Measurements from ENCODE around the gene MITF.

Gene MITF

DNA sequence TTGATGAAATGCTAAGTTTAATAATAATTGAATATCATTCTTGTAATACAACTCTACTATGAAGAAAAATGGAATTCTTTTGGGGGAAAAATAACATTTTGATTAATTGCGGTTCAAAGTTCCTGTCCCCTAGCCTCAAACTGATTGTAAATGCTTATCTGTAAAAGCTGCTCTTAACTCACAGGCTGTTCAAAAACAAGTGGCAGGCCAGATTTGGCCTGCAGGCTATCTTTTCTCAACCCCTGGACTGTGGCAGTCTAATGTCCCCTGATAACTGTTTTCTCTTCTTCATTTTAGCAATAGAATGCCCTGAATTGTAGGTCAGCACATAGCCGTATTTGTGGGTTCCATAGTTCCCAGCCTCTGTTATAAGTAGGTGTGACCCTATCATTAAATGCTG is 236.8 kb downstream of the MITF start:
- no peak for DNase-seq (ENCODE audit: low read depth in 1 of 2, low spot score in 1 of 2)
- TF ChIP-seq POLR2AphosphoS5 (IDR thresholded peaks at IDR 0.05; ENCODE audit: low read depth) (no peak), SPI1 (IDR thresholded peaks at IDR 0.05; ENCODE audit: borderline replicate concordance, low read depth) (no peak), GABPA (IDR thresholded peaks at IDR 0.05; ENCODE audit: low read depth) (no peak)
- TF ChIP-seq, protein P1, sequence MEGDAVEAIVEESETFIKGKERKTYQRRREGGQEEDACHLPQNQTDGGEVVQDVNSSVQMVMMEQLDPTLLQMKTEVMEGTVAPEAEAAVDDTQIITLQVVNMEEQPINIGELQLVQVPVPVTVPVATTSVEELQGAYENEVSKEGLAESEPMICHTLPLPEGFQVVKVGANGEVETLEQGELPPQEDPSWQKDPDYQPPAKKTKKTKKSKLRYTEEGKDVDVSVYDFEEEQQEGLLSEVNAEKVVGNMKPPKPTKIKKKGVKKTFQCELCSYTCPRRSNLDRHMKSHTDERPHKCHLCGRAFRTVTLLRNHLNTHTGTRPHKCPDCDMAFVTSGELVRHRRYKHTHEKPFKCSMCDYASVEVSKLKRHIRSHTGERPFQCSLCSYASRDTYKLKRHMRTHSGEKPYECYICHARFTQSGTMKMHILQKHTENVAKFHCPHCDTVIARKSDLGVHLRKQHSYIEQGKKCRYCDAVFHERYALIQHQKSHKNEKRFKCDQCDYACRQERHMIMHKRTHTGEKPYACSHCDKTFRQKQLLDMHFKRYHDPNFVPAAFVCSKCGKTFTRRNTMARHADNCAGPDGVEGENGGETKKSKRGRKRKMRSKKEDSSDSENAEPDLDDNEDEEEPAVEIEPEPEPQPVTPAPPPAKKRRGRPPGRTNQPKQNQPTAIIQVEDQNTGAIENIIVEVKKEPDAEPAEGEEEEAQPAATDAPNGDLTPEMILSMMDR (IDR thresholded peaks at IDR 0.05; ENCODE audit: insufficient read depth, low read length), result no peak
- TF ChIP-seq, protein P2, sequence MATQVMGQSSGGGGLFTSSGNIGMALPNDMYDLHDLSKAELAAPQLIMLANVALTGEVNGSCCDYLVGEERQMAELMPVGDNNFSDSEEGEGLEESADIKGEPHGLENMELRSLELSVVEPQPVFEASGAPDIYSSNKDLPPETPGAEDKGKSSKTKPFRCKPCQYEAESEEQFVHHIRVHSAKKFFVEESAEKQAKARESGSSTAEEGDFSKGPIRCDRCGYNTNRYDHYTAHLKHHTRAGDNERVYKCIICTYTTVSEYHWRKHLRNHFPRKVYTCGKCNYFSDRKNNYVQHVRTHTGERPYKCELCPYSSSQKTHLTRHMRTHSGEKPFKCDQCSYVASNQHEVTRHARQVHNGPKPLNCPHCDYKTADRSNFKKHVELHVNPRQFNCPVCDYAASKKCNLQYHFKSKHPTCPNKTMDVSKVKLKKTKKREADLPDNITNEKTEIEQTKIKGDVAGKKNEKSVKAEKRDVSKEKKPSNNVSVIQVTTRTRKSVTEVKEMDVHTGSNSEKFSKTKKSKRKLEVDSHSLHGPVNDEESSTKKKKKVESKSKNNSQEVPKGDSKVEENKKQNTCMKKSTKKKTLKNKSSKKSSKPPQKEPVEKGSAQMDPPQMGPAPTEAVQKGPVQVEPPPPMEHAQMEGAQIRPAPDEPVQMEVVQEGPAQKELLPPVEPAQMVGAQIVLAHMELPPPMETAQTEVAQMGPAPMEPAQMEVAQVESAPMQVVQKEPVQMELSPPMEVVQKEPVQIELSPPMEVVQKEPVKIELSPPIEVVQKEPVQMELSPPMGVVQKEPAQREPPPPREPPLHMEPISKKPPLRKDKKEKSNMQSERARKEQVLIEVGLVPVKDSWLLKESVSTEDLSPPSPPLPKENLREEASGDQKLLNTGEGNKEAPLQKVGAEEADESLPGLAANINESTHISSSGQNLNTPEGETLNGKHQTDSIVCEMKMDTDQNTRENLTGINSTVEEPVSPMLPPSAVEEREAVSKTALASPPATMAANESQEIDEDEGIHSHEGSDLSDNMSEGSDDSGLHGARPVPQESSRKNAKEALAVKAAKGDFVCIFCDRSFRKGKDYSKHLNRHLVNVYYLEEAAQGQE (IDR thresholded peaks at IDR 0.05; ENCODE audit: insufficient replicate concordance, low read depth), result no peak
- no peak overlapping the region for H3K4me3 ChIP-seq (replicated peaks; ENCODE audit: insufficient read depth, low read length)

DNA sequence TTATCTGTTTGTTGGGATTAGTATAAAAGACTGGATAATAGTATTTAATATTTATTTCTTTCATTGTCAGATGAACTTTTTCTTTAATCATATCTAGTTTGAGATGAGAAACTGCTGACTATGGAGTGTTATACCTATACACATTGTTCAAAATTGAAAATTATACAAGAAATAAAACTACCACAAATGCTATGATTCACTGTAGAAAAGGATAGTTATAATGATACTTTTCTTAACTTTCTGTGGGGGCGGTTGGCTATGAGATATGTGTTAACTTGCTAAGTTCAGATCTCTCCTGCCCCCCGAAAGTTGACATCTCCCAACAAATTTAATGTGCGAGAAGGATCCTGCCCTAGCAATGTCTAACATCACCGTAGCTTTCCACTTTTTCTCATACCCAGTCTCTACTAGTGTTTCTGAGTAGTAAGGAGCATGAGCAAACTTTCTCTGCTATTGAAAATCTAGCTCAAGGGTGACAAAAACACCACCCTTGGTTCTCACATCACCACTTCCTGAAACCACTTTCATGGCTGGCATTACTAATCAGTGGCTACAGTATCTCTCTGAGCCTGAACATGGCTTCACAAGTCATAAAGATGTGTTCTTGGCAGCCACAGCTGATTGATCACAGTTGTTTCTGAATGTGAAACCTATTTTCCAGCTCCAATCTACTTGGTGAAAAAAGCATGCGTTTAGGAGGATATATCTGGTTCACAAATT is 244.4 kb downstream of the MITF start:
- no peak for TF ChIP-seq SPI1 (IDR thresholded peaks at IDR 0.05; ENCODE audit: borderline replicate concordance, low read depth)
- TF ChIP-seq POLR2AphosphoS5 (IDR thresholded peaks at IDR 0.05; ENCODE audit: low read depth), result no peak
- TF ChIP-seq, protein P1 (IDR thresholded peaks at IDR 0.05; ENCODE audit: insufficient read depth, low read length), result no peak
- TF ChIP-seq, protein P2 (IDR thresholded peaks at IDR 0.05; ENCODE audit: insufficient replicate concordance, low read depth), result no peak
- no peak for TF ChIP-seq GABPA (IDR thresholded peaks at IDR 0.05; ENCODE audit: low read depth)
- DNase-seq (ENCODE audit: low read depth in 1 of 2, low spot score in 1 of 2), result no peak
- Histone ChIP-seq H3K27ac (replicated peaks) (no peak overlapping the region), H3K27me3 (ENCODE audit: insufficient read depth, poor library complexity, severe bottlenecking) (no peaks in the 10 kb centered on the region), H3K4me3 (replicated peaks; ENCODE audit: insufficient read depth, low read length) (no peak overlapping the region)

More for the DNA sequence above, 236.8 kb downstream of the MITF start:
- no peaks in the 10 kb centered on the region for H3K27me3 ChIP-seq (ENCODE audit: insufficient read depth, poor library complexity, severe bottlenecking)
- H3K27ac ChIP-seq (replicated peaks), result no peak overlapping the region

DNA sequence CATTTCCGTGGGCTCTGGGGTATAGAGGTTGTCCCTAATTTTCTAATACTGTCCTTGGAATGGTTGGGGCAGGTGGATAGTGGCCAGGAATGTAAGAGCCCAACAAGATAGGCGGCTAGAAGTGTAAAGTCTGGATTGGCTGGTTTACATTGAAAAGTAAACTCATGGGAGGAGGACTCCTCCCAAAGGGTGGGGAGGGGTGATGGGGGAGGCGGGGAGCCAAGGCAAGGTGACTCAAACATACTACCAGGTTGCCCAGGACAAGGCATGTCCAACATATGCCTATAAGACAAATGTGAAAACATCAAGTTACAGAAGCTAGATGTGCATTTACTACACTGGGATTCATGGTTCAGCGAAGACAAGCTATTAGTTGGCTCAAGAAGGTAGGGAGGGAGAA is 246.0 kb downstream of the MITF start:
- Histone ChIP-seq H3K4me3 (replicated peaks; ENCODE audit: insufficient read depth, low read length) (no peak overlapping the region), H3K27me3 (ENCODE audit: insufficient read depth, poor library complexity, severe bottlenecking) (no peaks in the 10 kb centered on the region), H3K27ac (replicated peaks) (no peak overlapping the region)
- TF ChIP-seq, protein P2 (IDR thresholded peaks at IDR 0.05; ENCODE audit: insufficient replicate concordance, low read depth), result no peak
- TF ChIP-seq POLR2AphosphoS5 (IDR thresholded peaks at IDR 0.05; ENCODE audit: low read depth) (no peak), GABPA (IDR thresholded peaks at IDR 0.05; ENCODE audit: low read depth) (no peak), SPI1 (IDR thresholded peaks at IDR 0.05; ENCODE audit: borderline replicate concordance, low read depth) (no peak)
- TF ChIP-seq, protein P1 (IDR thresholded peaks at IDR 0.05; ENCODE audit: insufficient read depth, low read length), result no peak
- no peak for DNase-seq (ENCODE audit: low read depth in 1 of 2, low spot score in 1 of 2)
